Vagina (tissue), 2 donors: ENCODE results near the gene SPINDOC.

Source experiments
- CTCF ChIP-seq, 3 experiments: fragments of 450-650 bp in 2 of 3; fragments of 200-600 bp in 1 of 3; sonication (generic) in 1 of 3; IDR thresholded peaks; one replicate each; pipeline ENCODE4 v1.5.1; 2017 to 2019; ENCODE audit warnings: antibody characterized with exemption in 3 of 3, mild to moderate bottlenecking in 2 of 3, moderate library complexity in 2 of 3
- POLR2A ChIP-seq, 2 donors: fragments of 450-650 bp; IDR thresholded peaks; one replicate each; pipeline ENCODE4 v1.6.1; 2017; ENCODE audit warnings: antibody characterized with exemption in 2 of 2, mild to moderate bottlenecking in 2 of 2, moderate library complexity in 2 of 2
- POLR2AphosphoS5 ChIP-seq, 2 donors: sonication (generic); formaldehyde crosslinking; IDR thresholded peaks; one replicate each; pipeline ENCODE4 v1.9.0; 2017; ENCODE audit warnings: antibody characterized with exemption in 2 of 2, mild to moderate bottlenecking in 2 of 2, low read depth in 1 of 2; ENCODE audit not compliant: insufficient read depth in 1 of 2

GRCh38 chr11:63871962-63872799 is 58.9 kb downstream of the SPINDOC start:
- TF ChIP-seq POLR2A (IDR thresholded peaks at IDR 0.05), result peak in 1 of 2 donors; percentile 5
- TF ChIP-seq POLR2AphosphoS5 (IDR thresholded peaks at IDR 0.05; ENCODE audit: insufficient read depth in 1 of 2, low read depth in 1 of 2), result peak; percentile 47 to 90
- TF ChIP-seq CTCF (IDR thresholded peaks at IDR 0.05), result peak in 2 of 3 experiments; percentile 26 to 40
